ENCODE results near the gene DHCR7. TPM values are rescaled to one million over a fixed set of nuclear protein-coding genes. Genes with fewer than 3 reads are reported as not detected.

Gene DHCR7
- polyA plus RNA-seq, 1 donor from 2014 or later: 30.1 TPM

DNA sequence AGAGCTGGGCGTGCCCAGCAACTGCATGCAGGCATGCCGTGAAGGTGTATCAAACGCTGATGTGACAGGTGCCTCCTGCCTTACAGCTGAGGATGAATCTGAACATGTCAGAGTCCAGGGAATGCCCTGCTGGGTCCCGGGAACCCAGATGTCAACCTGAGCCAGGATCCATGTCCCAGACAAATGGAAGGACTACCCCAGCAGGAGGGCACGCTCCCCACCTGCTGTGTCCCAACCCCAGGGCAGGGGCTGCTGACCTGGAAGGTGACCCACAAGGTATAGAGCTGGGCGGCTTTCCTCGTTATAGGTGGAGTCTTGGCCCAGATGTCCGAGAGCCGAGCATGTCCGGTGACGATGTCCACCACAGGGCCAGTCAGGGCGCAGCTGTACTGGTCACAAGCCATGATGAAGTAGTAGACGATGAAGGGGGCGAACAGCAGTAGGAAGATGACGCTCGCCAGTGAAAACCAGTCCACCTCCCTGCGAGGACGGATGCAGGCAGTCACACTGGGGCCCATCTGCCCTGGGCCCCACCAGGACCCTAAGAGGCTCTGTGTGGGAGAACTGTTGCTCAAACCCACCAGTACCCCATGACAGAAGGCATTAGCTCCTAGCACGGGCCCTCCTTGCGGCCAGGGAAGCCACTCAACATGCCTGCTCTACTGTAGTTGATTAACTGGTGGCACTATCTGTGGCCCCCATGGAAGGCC, 4.3 kb downstream of the DHCR7 start:
- no peaks in the 10 kb centered on the region for H3K9me2 ChIP-seq (ENCODE audit: insufficient read depth, low read length)
- no peak overlapping the region for H3K9ac ChIP-seq (ENCODE audit: low read length)
- H3K36me3 ChIP-seq (ENCODE audit: insufficient read depth, low read length): peaks cover 14% of the 10 kb centered on the region
- no peaks in the 10 kb centered on the region for H3K27me3 ChIP-seq (ENCODE audit: insufficient read depth, low read depth, low read length)
- H3K9me3 ChIP-seq (ENCODE audit: low read length): no peaks in the 10 kb centered on the region
- H4K20me1 ChIP-seq (ENCODE audit: insufficient read depth): no peaks in the 10 kb centered on the region
- H3K27ac ChIP-seq (ENCODE audit: low read length): no peak overlapping the region
- H3F3A ChIP-seq (ENCODE audit: insufficient read depth, low read length, poor library complexity, severe bottlenecking): no peaks in the 10 kb centered on the region
- H3K4me2 ChIP-seq (ENCODE audit: low read length): no peak overlapping the region
- no peak overlapping the region for H2AFZ ChIP-seq (ENCODE audit: low read depth, low read length)
- peaks cover 25% of the 10 kb centered on the region for H3K79me2 ChIP-seq (replicated peaks; ENCODE audit: insufficient read depth, low read length)
- H3K4me3 ChIP-seq (ENCODE audit: low read length): no peak overlapping the region
- no peak for TF ChIP-seq MXI1 (conservative IDR thresholded peaks at IDR 0.05; ENCODE audit: poor library complexity, severe bottlenecking)
- no peak for TF ChIP-seq EP300 (conservative IDR thresholded peaks at IDR 0.05; ENCODE audit: poor library complexity, severe bottlenecking)
- TF ChIP-seq RAD21 (conservative IDR thresholded peaks at IDR 0.05): no peak
- TF ChIP-seq, protein P1, sequence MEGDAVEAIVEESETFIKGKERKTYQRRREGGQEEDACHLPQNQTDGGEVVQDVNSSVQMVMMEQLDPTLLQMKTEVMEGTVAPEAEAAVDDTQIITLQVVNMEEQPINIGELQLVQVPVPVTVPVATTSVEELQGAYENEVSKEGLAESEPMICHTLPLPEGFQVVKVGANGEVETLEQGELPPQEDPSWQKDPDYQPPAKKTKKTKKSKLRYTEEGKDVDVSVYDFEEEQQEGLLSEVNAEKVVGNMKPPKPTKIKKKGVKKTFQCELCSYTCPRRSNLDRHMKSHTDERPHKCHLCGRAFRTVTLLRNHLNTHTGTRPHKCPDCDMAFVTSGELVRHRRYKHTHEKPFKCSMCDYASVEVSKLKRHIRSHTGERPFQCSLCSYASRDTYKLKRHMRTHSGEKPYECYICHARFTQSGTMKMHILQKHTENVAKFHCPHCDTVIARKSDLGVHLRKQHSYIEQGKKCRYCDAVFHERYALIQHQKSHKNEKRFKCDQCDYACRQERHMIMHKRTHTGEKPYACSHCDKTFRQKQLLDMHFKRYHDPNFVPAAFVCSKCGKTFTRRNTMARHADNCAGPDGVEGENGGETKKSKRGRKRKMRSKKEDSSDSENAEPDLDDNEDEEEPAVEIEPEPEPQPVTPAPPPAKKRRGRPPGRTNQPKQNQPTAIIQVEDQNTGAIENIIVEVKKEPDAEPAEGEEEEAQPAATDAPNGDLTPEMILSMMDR (IDR thresholded peaks at IDR 0.05; ENCODE audit: poor library complexity, severe bottlenecking): no peak
- no peak for TF ChIP-seq EZH2 (IDR thresholded peaks at IDR 0.05; ENCODE audit: borderline replicate concordance, insufficient read depth, low read length, poor library complexity, severe bottlenecking)
- TF ChIP-seq POLR2AphosphoS5 (IDR thresholded peaks at IDR 0.05): no peak
- no peak for TF ChIP-seq SMC3 (conservative IDR thresholded peaks at IDR 0.05; ENCODE audit: poor library complexity)
- TF ChIP-seq TAF1 (IDR thresholded peaks at IDR 0.05; ENCODE audit: low read depth): no peak
- TF ChIP-seq, protein P2, sequence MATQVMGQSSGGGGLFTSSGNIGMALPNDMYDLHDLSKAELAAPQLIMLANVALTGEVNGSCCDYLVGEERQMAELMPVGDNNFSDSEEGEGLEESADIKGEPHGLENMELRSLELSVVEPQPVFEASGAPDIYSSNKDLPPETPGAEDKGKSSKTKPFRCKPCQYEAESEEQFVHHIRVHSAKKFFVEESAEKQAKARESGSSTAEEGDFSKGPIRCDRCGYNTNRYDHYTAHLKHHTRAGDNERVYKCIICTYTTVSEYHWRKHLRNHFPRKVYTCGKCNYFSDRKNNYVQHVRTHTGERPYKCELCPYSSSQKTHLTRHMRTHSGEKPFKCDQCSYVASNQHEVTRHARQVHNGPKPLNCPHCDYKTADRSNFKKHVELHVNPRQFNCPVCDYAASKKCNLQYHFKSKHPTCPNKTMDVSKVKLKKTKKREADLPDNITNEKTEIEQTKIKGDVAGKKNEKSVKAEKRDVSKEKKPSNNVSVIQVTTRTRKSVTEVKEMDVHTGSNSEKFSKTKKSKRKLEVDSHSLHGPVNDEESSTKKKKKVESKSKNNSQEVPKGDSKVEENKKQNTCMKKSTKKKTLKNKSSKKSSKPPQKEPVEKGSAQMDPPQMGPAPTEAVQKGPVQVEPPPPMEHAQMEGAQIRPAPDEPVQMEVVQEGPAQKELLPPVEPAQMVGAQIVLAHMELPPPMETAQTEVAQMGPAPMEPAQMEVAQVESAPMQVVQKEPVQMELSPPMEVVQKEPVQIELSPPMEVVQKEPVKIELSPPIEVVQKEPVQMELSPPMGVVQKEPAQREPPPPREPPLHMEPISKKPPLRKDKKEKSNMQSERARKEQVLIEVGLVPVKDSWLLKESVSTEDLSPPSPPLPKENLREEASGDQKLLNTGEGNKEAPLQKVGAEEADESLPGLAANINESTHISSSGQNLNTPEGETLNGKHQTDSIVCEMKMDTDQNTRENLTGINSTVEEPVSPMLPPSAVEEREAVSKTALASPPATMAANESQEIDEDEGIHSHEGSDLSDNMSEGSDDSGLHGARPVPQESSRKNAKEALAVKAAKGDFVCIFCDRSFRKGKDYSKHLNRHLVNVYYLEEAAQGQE (IDR thresholded peaks at IDR 0.05; ENCODE audit: borderline replicate concordance): no peak

DNA sequence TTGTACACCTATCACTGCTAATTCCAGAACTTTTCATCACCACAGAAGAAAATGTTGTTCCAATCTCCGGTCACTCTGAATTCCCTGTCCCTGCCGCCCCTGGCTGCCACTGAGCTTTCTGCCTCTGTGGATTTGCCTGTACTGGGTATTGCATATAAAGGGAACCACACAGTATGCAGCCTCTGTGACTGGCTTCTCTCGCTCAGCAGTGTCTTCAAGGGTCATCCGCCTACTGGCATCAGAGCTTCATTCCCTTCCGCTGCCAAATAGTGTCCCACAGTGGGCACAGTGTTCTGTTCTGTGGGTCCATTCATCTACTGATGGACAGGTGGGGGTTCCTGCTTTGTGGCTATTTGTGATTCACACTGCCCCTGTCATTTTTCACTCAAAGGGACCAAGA, 5.3 kb downstream of the DHCR7 start:
- no peak overlapping the region for H3K4me2 ChIP-seq (ENCODE audit: low read length)
- no peaks in the 10 kb centered on the region for H3K27me3 ChIP-seq (ENCODE audit: insufficient read depth, low read depth, low read length)
- no peak overlapping the region for H3K9ac ChIP-seq (ENCODE audit: low read length)
- H3K27ac ChIP-seq (ENCODE audit: low read length): no peak overlapping the region
- H3K36me3 ChIP-seq (ENCODE audit: insufficient read depth, low read length): peaks cover 19% of the 10 kb centered on the region
- TF ChIP-seq RAD21 (conservative IDR thresholded peaks at IDR 0.05) (no peak), SMC3 (conservative IDR thresholded peaks at IDR 0.05; ENCODE audit: poor library complexity) (no peak), EP300 (conservative IDR thresholded peaks at IDR 0.05; ENCODE audit: poor library complexity, severe bottlenecking) (no peak), TAF1 (IDR thresholded peaks at IDR 0.05; ENCODE audit: low read depth) (no peak), MXI1 (conservative IDR thresholded peaks at IDR 0.05; ENCODE audit: poor library complexity, severe bottlenecking) (no peak), EZH2 (IDR thresholded peaks at IDR 0.05; ENCODE audit: borderline replicate concordance, insufficient read depth, low read length, poor library complexity, severe bottlenecking) (no peak), POLR2AphosphoS5 (IDR thresholded peaks at IDR 0.05) (no peak)
- TF ChIP-seq, protein P2 (IDR thresholded peaks at IDR 0.05; ENCODE audit: borderline replicate concordance): no peak
- TF ChIP-seq, protein P1 (IDR thresholded peaks at IDR 0.05; ENCODE audit: poor library complexity, severe bottlenecking): no peak
- no peak overlapping the region for H2AFZ ChIP-seq (ENCODE audit: low read depth, low read length)
- H3K9me3 ChIP-seq (ENCODE audit: low read length): no peaks in the 10 kb centered on the region
- H3F3A ChIP-seq (ENCODE audit: insufficient read depth, low read length, poor library complexity, severe bottlenecking): no peaks in the 10 kb centered on the region
- H3K4me3 ChIP-seq (ENCODE audit: low read length): no peak overlapping the region
- peaks cover 20% of the 10 kb centered on the region for H3K79me2 ChIP-seq (replicated peaks; ENCODE audit: insufficient read depth, low read length)
- no peaks in the 10 kb centered on the region for H3K9me2 ChIP-seq (ENCODE audit: insufficient read depth, low read length)
- no peaks in the 10 kb centered on the region for H4K20me1 ChIP-seq (ENCODE audit: insufficient read depth)
